HG02623 (cell line): ENCODE measurements around the gene AP5M1.
"Not testable (repeated sequence)": the region's sequence is repeated elsewhere in the genome, so short reads cannot be mapped to it uniquely, and the experiment has no call there.

Source experiments
- ATAC-seq: cut with Tn5 transposase; IDR thresholded peaks from one replicate; pipeline ENCODE4 v1.9.1; 2021; ENCODE audit warnings: moderate library complexity; ENCODE audit not compliant: unreplicated experiment

AP5M1 gene

DNA sequence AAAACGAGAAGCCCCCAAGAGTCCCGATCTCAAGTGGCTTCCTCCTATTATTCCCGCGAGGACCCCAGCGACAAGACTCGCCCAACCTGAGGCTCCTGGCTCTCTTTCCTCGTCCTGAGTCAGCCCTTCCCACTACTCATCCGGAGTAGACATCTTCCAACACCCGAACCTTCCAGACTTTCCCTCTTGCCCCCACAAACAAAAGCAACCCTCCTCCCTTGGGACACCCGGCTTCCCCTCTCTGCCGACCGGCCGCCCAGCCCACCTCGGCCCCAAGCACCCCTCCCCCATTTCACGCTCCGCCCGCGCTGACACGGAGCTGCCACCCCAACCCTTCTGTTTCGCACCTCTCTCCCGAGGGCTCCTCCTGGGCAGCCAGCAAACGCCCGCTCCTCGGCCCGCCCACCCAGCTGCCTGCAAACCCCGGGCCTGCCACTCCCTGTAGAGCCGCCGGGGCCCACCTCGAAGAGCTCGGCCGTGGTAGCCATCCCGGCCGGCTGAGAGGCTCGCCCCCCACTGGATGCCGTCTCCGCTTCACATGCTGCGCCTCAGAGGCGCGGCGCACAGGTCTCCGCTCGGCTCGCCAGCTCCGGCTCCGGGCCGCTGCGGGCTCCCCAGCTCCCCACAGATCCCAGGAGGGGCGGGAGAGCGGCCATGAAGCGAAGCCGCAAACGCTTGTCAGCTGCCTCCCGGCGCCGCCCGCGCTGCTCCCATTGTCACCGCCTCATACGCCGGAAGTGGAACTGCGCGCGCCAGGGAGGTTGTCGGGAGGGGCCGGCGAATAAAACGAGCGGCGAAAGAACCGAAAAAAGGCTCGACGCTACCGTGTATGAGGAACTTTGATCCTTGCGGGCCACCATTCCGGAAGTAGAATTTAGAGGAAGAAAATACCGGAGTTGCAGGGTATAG, at the start of gene AP5M1, which contains the start of gene EXOC5:
TSS of gene AP5M1 (plus strand) at position 811 of the 909 bp plus-strand sequence. CDS start 344 bp downstream, outside the sequence.
TSS of gene EXOC5 (minus strand) at position 745 of the 909 bp plus-strand sequence. CDS start at position 488, 257 bp downstream.
- ATAC-seq: peak; percentile 85

GRCh38 chr14:57221931-57222330, 46.8 kb upstream of the AP5M1 start:
- no peak for ATAC-seq

DNA sequence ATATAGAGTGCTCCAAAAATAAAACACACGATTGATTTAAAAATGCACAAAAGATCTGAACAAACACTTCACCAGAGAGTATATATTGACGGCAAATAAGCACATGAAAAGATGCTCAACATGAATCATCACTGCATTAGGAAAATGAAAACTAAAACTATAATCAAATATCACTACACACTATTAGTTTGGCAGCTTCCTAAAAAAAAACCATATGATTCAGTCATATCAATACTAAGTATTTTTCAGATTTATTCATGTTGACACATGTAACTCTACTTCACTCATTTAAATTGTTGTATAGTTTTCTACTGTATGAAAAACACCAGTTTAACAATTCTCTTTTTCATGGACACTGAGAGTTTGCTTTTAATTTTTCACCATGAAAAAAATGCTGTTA, 41.7 kb upstream of the AP5M1 start:
- ATAC-seq: no peak

GRCh38 chr14:57228320-57228719, 40.5 kb upstream of the AP5M1 start:
- ATAC-seq: not testable (repeated sequence)

DNA sequence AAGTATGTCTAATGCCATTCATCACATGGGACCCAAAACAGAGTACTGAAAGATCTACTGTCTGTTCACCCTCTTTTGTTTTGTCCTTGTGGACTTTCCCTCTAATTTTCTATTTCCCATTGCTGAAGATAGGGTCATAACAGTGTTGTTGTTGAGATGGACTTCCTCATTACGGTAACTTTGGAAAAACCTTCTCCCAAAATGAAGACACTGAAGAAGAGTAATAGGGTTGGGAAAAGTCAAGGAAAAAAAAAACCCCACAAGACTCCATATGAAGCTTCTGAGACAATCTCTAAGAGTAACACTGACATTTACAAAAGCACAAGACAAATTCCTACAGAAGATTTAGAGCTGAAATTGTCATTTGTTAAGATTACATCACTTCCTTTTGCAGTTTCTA, 36.8 kb upstream of the AP5M1 start:
- no peak for ATAC-seq

- not testable (repeated sequence) for ATAC-seq
These were observed 28.7 kb upstream of the AP5M1 start for GRCh38 chr14:57240115-57240514.

DNA sequence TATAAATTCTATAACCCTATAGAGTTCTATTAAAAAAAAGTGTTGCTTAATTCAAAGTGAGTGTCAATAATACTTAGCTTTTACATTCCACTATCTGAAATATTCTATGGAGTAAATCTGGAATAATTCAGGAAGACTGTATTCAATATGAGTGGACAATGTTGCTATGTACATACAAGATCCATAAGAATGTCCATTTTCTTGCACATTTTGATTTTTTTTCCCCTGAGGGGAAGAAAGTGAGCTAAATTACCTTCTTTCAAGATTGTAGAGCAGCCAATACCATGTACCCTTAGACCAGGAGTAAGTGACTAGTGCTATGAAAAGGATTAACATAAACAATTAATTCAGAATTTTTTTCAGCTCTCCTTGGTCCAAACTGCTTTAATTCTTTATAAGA, 25.5 kb upstream of the AP5M1 start:
- no peak for ATAC-seq

- no peak for ATAC-seq
These were observed 24.7 kb upstream of the AP5M1 start for GRCh38 chr14:57244106-57244505.

- ATAC-seq: no peak
These were observed 22.8 kb upstream of the AP5M1 start for GRCh38 chr14:57245941-57246340.

GRCh38 chr14:57246933-57247657, 21.7 kb upstream of the AP5M1 start:
- no peak for ATAC-seq

- no peak for ATAC-seq
These were observed 13.9 kb upstream of the AP5M1 start for GRCh38 chr14:57254884-57255283.

GRCh38 chr14:57258221-57258620, 10.6 kb upstream of the AP5M1 start:
- ATAC-seq: not testable (repeated sequence)

- no peak for ATAC-seq
These were observed 9.1 kb upstream of the AP5M1 start for GRCh38 chr14:57259672-57260071.

GRCh38 chr14:57261604-57262003, 7.2 kb upstream of the AP5M1 start:
- no peak for ATAC-seq

DNA sequence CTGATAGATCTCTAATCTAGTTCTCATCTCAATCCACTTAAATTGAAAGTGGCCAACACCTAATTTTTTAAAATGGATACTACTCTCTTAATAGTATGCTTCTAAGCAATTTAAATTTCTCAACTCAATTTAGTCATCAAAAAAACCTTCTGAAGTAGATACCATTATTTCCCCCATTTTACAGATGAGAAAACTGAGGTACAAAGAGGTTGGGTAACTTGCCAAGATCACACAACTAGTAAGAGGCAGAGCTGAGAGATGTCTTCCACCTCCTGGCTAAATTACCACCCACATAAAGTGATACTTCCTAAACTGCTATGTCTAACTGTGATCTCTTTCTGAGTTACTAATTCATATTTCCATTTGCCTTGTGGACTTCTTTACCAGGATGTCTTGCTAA, 6.7 kb upstream of the AP5M1 start:
- ATAC-seq: no peak

- no peak for ATAC-seq
These were observed 2.7 kb upstream of the AP5M1 start for GRCh38 chr14:57266065-57266464.

- no peak for ATAC-seq
These were observed 4.5 kb downstream of the AP5M1 start for GRCh38 chr14:57273236-57273635.

- no peak for ATAC-seq
These were observed 5.8 kb downstream of the AP5M1 start for GRCh38 chr14:57274551-57274950.

GRCh38 chr14:57275023-57275664, 6.4 kb downstream of the AP5M1 start:
- no peak for ATAC-seq

DNA sequence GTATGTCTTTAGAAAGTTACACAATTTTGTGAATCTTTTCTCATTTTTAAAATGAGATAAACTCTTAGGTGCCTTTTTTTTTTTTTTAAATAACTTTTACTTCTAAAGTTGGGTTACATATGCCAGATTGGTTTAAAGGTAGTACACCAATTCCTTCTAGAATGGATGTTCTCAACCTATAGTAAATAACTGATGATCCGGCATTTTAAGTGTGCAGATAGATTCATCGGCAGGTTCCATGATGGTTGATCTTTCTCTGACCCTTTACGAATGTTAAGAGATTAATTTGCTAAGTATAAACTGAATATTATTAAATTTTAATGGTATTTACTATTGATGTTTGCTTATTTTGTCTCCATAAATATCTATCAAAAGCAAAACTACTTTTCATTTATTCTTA, 8.3 kb downstream of the AP5M1 start:
- no peak for ATAC-seq

GRCh38 chr14:57287745-57288144, 19.0 kb downstream of the AP5M1 start:
- no peak for ATAC-seq
